Stimulated activated CD4-positive, alpha-beta T cell treated with anti-CD3 and anti-CD28 coated beads, Interleukin-15, amount 100 ng/mL, for 24 hours (primary cell): ENCODE data around the gene ZNF146.
"Not testable (repeated sequence)": the region's sequence is repeated elsewhere in the genome, so short reads cannot be mapped to it uniquely, and the experiment has no call there.

Source experiments
- DNase-seq: peaks from one replicate; pipeline ENCODE4 v3.0.0-alpha.2; 2020

ZNF146 gene

GRCh38 chr19:36236304-36236945 is 21.5 kb downstream of the ZNF146 start:
- DNase-seq = no peak

- DNase-seq = no peak
Observed at GRCh38 chr19:36236946-36237310, 22.0 kb downstream of the ZNF146 start.

- DNase-seq = no peak
Observed at GRCh38 chr19:36244066-36244465, 29.2 kb downstream of the ZNF146 start.

GRCh38 chr19:36245210-36246005 is 30.5 kb downstream of the ZNF146 start:
- no peak for DNase-seq

GRCh38 chr19:36246006-36246481 is 31.1 kb downstream of the ZNF146 start:
- no peak for DNase-seq

- DNase-seq = no peak
Observed at GRCh38 chr19:36252047-36252446, 37.1 kb downstream of the ZNF146 start.

- no peak for DNase-seq
Observed at GRCh38 chr19:36254848-36255247, 39.9 kb downstream of the ZNF146 start.

GRCh38 chr19:36255316-36255715 is 40.4 kb downstream of the ZNF146 start:
- no peak for DNase-seq

- no peak for DNase-seq
Observed at GRCh38 chr19:36256064-36256463, 41.2 kb downstream of the ZNF146 start.

GRCh38 chr19:36256853-36257519 is 42.1 kb downstream of the ZNF146 start:
- no peak for DNase-seq

- DNase-seq = no peak
Observed at GRCh38 chr19:36257520-36257876, 42.6 kb downstream of the ZNF146 start.

- no peak for DNase-seq
Observed at GRCh38 chr19:36258028-36258875, 43.3 kb downstream of the ZNF146 start.

- no peak for DNase-seq
Observed at GRCh38 chr19:36259211-36259610, 44.3 kb downstream of the ZNF146 start.

GRCh38 chr19:36265064-36265463 is 50.2 kb downstream of the ZNF146 start:
- no peak for DNase-seq

- DNase-seq = no peak
Observed at GRCh38 chr19:36265856-36266374, 51.0 kb downstream of the ZNF146 start.

GRCh38 chr19:36266375-36266961 is 51.6 kb downstream of the ZNF146 start:
- no peak for DNase-seq

GRCh38 chr19:36267061-36267845 is 52.3 kb downstream of the ZNF146 start:
- DNase-seq = no peak

- DNase-seq = not testable (repeated sequence)
Observed at GRCh38 chr19:36268081-36268480, 53.2 kb downstream of the ZNF146 start.

- DNase-seq = not testable (repeated sequence)
Observed at GRCh38 chr19:36268591-36268990, 53.7 kb downstream of the ZNF146 start.

GRCh38 chr19:36269295-36269694 is 54.4 kb downstream of the ZNF146 start:
- DNase-seq = not testable (repeated sequence)
